Panc1 (cell line): ENCODE measurements around the gene RETNLB.

Experiments used
- CTCF ChIP-seq: fragments of 450-650 bp; IDR thresholded peaks from 2 replicates; pipeline ENCODE4 v1.5.1; 2017; ENCODE audit warnings: mild to moderate bottlenecking
- TCF7L2 ChIP-seq: IDR thresholded peaks from 2 replicates; pipeline ENCODE4 v1.6.1; 2011; ENCODE audit warnings: mild to moderate bottlenecking, low read depth, low read length, inconsistent platforms

DNA sequence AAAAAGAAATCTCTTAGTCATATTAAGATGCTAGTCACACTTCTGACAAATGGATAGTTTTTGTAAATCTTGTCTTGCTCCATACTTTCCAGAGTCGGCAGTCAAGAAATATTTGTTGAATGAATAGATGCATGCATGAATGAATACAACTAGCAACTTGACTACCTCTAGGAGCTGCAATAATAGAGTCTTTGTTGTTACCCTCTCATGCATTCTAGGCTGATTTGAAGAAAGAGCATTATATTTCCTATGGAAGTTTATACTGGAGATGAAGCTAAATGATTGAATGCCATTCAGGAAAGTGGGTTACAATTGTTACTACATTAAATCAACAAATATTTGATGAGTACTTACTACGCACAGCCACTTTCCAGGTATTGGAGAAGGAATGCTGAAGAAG is 47.2 kb upstream of the RETNLB start:
- TF ChIP-seq CTCF (no peak), TCF7L2 (no peak)
